HG03060 (cell line): ENCODE data around the gene AFAP1L2.
"Not testable (repeated sequence)": the region's sequence is repeated elsewhere in the genome, so short reads cannot be mapped to it uniquely, and the experiment has no call there.

Experiments used
- ATAC-seq: cut with Tn5 transposase; IDR thresholded peaks from one replicate; pipeline ENCODE4 v1.9.1; 2021; ENCODE audit warnings: low read depth, moderate number of reproducible peaks; ENCODE audit not compliant: unreplicated experiment

AFAP1L2 gene

DNA sequence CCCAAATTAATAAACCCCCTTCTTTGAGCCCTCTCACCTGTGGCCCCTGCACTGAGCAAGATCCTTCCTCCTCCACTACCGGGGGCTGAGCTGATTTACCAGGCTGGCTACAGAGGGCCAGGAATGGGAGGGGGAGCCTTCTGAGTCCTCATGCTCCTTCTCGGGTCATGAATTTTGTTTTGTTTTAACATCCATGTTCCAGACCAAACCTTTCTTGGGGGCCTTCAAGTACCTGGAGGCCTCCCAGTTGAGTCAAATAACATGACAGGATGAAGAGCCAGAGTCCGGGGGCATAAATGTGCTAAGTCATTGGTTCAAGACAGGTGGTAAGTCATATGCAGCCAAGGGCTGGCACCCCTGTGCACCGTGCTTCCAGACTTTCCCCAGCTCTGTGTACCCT is 39.6 kb downstream of the AFAP1L2 start:
- no peak for ATAC-seq

DNA sequence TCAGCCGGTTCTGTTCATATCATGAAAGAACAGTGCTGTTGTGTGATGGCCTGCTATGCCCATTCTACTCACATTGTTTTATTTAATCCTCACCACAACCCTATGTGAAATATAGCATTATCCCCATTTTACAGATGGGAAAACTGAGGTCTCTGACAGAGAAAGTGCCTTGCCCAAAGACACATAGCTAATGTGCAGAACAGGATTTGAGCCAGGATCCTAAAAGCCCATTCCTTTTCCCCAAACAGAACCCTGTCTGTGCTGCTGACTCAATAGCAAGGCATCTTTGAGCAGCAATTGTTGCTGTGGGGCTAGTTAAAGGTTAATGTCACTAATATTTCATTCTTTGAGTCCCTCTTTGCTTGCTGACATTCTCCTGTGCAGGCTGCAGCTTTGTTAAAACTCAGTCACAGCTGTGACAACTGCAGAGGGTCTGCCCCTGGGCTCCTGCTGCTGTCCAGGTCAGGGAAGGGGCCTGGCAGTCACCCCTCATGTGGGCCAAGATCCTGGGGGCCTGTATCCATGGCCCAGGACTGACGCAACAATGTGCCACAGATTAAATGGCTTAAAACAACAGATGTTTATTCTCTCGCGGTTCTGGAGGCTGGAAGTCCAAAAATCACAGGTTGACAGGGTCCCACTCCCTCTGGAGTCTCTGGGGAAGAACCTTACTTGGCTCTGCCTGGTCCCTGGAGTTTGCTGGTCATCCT is 40.4 kb downstream of the AFAP1L2 start:
- ATAC-seq = no peak

DNA sequence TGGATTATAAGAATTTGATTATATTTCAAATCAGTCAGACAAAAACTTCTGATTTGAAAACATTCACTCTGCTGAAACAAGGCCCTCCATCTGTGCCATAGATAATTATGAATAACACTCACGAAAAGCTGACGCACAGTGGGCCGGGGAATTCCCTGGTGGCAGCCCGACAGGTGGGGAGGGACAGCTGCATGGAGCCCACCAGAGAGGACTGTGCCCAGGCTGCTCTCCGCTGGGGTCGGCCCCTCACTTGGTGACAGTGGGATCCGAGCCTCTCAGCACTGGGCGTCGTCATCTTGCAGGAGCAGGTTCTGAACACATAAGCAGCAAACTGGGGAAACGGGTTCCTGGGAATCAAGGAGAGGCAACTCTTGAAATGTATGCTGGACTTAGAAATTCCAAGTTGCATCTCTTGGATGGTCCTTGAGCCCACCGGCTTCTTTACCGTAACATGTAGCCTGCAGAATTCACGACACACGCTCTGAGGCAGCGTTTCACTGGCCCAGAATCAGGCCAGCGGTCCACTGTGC is 41.4 kb downstream of the AFAP1L2 start:
- no peak for ATAC-seq

DNA sequence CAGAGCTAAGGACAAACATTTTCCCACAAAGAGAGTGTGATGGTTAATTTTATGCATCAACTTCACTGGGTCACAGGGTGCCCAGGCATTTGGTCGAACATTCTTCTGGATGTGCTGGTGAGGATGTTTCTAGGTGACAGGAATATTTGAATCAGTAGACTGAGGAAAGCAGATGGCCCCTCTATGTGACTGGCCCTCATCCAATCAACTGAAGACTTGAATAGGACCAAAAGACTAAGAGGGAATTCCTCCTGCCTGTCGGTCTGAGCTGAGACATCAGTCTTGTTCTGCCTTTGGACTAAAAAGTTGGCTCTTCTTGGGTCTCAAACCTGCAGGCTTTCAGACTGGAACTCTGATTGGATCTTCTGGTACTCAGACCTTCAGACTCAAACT is 44.4 kb downstream of the AFAP1L2 start:
- ATAC-seq = no peak

DNA sequence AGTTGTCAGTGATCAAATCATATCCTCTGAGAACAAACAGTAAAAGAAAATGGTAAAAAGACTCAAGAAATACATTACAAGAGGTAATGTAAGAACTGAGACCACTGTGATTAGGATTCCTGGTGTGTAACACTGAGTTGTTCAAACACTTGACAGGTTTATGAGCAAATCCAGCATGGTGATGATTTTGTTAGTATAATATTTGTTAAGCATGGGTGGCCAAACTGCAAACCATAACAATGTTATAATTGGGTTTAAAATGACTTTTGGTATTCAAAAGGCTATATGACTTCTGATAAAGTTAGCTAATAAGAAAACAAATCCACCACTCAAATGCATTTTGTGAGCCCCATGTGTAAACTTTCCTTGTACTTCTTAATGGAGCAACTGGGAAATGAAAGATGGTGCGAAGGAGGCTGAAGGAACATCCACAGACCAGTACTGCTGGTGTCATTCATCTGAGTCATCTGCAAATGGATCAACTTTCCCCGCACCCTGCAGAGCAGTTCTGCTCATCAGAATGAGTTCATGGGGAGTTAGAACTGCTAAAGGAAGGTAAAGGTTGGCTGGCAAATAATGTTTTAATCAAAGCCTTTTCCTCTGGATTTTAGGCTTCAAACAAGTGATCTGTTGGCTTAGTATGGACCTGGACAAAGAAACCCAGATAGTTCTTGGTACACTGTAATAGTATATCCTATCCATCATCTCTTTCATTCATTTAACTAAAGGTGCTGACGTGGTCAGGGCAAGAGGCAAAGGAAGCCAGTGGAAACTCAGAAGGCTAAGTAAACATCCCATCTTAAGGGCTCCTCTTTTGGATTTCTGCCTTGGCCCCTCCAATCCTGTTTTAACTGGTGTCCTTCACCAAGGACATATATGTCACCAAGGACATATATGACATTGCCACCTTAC is 45.0 kb downstream of the AFAP1L2 start:
- ATAC-seq = no peak

DNA sequence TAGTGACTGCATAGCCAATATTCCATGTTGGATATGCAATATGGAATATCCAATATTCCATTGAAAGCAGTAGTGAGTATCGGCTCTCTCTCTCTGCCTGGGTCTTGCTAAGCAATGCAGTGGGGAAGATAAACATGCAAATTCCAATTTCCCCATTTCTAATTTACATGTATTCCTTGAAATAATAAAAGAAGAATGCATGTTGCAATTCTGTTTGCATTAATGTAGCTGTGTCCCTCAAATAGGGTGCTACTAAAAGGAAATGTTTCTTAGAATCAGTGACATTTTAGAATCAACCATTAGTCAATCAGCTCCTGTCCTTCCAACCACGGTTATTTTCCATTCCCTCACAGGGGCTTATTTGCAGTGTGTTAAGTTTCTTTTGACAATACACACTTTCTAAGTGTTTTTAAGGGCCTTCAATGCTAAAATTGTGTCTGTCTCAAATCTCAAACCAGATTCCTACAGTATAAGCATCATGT is 46.7 kb downstream of the AFAP1L2 start:
- ATAC-seq = no peak

DNA sequence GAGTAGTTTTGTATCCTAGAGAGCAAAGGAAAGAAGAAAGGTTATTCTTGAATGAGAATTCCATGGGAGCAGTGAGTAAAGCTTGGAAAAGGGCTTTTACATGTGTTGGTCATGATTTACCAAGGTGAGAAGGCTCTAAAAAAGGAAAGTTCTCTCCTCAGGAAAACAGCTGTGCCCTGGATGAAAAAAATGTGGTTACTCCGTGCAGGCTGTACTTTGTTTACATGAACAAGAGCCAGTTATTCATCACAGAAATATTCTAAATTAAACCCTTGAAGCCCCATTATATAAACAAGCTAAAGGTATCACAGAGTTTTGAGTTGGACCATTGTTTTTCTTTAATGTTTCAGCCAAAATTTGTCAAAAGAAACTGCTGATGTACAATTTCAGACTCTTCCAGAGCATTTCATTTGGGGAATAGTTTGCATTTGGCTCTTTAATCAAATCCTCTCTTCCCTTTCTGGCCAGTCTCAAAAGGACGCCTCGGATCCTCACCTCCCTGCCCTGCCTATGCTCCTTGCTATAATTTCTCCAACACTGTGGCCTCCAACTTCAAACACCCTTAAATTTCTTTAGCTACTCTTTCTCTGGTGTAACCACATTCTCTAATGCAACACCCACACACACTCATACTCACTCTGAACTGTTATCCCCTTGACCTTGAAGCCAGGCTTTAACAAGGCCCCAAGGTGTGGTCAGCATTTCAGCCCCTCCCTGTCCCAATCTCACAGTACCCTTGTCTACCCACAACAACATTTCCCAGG is 47.4 kb downstream of the AFAP1L2 start:
- no peak for ATAC-seq

DNA sequence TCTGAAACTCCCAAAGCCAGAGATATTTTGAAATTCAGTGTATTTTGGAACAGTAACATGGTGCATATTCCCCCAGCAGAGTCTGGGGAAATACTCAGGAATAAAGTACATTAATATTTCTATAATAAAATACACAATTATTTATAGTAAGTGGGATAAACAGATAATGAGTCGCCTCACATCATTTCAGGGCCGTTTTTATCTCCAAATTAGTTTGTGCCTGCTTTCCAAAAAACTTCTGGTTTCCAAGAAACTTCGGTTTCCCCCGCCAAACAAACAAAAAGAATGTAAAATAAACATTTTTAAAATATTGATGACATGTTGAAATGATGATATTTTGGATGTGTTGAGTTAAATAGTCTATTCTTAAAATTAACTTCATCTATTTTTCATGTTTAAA is 48.2 kb downstream of the AFAP1L2 start:
- no peak for ATAC-seq

DNA sequence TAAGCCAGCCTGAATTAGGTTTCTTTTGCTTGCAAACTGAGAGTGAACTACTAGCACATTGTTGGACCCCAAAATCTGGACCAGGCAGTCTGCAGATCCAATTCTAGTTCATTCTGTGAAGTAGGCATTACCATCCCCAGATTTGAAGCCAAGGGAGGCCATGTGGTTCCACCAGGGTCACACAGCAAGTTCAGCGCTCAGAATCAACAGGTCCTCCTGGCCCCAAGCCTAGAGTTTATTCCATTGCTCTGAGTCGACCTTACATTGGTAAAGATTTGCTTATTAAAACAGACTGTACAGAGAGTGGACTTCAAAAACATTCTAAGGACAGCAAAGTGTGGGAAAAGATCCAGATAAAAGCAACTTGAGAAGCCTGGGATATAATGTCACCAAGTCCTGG is 50.9 kb downstream of the AFAP1L2 start:
- ATAC-seq = no peak

DNA sequence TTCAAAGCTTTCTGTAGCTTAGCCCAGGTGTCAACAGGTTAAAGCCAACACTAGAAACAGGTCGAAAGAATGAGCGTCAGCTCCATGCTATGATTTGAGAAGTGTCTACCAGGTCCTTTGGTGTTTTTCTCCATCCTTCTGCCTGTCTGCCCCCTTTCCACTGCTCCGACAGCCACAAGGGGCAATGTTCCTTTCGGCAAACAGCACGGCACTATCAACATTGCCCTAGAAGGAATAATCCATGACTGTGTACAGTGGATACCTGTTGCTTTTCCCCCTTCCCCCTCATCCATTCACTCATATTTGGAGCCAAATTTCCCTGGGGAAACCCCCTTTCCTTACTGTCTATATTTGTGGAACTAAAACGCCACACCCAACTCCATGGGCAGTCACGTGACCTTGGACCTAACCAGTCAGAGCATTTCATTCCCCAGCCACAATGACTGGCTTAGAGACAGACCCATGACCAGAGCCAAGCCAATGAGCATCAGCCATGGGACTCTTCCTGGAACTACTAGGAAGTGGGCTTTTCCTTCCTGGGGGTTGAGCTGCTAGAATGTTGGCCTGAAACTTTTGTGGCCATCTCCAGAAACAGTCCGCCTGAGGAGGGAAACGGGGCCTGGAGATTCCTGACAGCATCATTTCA is 51.5 kb downstream of the AFAP1L2 start:
- ATAC-seq = no peak

DNA sequence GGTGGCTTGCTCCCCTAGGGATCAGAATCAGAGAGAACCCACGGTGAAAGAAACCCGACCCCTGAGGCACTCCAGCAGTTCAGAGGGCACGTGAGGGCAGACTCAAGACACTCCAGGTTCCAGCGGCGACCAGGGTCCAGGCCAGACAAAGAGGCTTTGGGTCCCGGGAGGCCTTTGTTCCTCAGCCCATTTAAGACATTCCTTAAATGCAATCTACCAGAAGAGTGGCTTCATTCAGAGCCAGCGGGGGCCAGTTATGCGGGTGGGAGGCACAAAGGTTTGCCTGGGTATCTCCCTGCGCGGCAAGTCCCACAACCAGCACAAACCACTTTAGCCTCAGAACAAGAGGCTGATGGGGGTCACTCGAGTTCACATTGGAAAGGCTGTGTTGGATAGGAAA is 53.6 kb downstream of the AFAP1L2 start:
- no peak for ATAC-seq

DNA sequence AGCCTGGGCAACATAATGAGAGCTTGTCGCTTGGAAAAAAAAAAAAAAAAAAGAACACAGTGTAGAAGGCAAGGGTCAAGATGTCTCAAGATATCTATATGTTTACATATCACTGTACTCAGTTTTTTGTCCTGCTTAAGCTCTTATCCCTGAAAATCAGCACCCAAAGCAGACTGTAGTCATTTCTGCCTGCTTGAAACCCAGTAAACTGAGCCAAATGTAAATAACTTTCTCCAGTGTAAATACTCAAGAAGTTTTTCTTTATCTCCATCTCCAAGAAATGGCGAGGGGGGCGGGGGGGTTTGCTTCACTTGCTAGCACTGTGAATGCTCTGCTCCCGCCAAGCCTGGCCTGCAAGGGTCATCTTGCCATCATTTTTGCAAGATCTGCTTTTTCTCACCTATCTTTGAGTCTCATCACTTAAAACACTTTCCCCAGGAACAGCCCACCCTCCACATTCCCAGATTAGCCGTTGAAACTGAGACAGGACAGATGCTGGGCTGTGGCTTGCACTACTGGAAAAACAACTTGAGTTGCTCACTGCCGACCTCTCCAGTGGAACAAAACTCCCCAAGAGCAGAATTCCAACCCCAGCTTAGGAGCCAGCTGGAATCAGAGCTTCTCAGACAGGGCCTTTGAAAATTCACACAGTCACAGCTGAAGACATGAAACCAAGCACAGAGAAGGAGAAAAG is 54.6 kb downstream of the AFAP1L2 start:
- no peak for ATAC-seq

DNA sequence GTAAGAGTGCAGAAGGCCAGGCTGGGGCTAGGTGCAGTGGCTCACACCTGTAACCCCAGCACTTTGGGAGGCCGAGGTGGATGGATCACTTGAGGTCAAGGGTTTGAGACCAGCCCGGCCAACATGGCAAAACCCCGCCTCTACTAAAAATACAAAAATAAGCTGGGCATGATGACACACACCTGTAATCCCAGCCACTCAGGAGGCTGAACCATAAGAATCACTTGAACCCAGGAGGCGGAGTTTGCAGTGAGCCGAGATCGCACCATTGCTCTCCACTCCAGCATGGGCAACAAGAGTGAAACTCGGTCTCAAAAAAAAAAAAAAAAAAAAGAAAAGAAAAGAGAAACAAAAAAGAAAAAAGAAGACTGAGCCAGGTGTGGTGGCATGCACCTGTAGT is 55.2 kb downstream of the AFAP1L2 start:
- ATAC-seq = not testable (repeated sequence)

DNA sequence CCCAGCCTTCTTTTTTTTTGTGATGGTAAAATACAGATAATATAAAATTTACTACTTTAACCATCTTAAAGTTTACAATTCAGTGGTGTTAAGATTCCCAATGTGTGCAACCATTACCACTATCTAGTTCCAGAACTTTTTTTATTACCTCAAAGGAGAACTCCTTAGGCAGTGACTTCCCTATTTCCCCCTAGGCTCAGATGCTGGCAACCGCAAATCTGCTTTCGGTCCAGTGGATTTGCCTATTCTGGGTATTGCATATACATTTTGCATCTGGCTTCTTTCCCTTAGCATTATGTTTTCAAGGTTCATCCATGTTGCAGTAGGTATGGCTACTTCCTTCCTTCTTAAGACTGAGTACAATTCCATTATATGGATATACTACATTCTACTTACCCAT is 56.5 kb downstream of the AFAP1L2 start:
- no peak for ATAC-seq

DNA sequence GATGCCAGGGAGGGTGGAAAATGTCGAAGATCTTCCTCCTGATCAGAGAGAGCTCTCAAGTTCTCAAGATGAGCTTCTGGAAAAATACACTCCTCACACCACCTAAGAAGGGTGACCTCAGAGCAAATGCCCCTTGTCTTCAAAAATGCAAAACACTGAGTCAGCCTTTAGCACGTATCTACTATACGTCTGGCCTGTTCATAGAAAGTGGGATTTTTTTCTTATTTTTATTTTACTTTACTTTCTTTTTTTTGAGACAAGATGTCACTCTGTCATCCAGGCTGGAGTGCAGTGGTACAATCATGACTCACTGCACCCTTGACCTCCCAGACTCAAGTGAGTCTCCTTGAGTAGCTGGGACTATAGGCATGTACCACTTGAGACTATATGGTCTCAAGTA is 57.1 kb downstream of the AFAP1L2 start:
- ATAC-seq = no peak

DNA sequence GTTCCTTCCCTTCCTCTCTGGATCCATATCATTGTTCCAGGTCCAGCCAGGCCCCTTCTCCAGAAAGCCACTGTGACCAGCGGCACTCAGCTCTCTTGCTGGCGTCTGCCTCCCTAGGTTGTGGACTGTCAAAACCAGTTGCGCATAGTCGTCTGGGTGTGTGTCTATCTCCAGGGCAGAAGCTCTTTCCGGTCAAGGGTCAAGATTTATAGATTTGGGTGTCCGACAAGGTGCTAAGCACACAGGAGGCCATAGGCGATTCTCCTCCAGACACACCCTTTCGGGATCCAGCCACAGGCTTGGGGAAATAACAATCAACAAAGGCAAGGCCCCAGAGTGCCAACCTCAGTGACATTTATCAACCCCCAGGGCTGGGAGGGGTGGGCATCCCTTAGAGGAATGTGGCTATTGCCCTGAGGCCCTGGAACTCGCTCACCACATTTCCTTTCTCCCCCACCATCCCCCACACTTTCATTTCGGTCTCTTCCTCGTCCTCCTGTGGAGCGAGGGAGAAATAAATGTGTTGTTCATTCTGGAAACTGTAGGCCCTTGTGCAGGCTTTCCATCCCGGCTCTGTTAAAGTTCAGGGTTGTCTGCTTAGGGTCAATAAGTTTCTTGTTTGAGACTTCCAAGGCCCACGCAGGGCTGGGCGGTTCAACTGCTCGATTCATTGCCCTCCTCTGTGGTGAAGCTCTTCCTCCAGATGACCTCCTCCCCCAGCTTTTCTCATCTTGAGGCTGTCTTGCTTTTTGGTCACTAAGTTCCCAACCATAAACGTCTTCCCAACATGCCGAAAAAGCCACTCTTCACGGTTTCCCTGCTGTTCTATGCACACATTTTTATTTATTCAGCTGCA is 57.9 kb downstream of the AFAP1L2 start:
- no peak for ATAC-seq

DNA sequence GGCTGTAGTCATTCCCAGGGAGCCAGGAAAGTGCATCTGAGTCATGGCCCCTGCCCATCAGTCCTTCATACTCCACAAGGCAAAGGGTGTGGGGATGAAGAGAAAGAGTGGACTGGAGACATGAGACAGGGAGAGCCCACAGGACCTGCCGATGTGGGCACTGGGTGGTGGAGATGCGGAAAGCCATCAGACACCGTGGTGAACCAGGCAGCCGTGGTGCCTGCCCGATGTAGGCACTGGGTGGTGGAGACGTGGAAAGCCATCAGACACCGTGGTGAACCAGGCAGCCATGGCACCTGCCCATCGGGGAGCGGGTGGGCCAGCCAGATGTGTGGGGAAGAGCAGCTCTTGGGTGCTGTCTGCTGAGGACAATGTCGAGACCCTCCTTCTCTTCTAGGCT is 58.6 kb downstream of the AFAP1L2 start:
- no peak for ATAC-seq

DNA sequence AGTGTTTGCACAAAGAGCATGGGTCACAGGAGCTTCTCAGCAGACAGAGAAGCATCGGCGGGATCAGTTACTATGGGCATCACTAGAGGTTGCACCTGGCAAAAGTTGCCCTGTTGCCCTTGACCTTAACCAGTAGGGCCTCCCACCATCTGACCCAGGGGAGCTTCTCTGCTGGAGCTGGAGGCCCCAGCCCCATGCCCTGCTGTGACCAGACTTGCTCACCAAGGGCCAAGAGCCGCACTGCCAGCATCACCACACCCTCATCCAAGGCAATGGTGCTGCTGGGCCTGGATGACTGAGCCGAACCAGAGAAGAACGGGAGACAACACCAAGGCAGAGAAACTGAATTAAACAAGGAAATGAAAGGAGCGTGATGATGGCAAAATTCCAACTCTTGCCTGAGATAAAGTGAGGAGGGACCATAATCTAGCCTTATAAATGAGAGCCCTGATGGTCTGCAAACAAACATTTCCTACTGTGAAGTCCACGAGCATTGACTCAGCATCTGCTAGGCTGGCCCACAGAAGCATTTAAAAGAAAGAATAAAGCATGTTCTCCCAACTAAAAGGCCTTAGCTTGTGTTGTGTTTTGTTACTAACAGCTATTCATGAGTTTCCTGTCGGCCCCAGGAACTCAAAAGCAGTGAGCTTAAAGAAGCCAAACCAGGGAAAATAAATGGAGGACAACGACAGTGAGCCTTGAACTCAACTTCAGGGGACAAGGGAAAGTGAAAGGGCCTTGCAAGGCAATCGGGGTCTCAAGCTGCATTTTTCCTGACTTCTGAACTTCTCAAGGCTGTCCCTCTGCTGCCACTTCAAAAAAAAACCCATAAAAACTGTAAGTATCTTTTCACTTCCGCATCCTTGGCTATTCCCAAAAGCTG is 60.4 kb downstream of the AFAP1L2 start:
- ATAC-seq = no peak
